Measurements from ENCODE around the gene SLC12A8. TPM values are rescaled to one million over a fixed set of nuclear protein-coding genes. Genes with fewer than 3 reads are reported as not detected.

The SLC12A8 gene
- total and polyA plus RNA-seq, 12 donors: 1.0 to 5.9 (median 1.8) TPM

GRCh38 chr3:125107861-125108567, 104.5 kb downstream of the SLC12A8 start:
- 67 to 72% (median 69%) methylated on average over 9 to 13 of the region's 13 CpGs for WGBS, 4 donors
- Histone ChIP-seq H3K27me3 (no peaks in the 10 kb centered on the region), H3K4me3 (no peak overlapping the region), H3K9me3 (replicated peaks in 1 of 3) (no peaks in the 10 kb centered on the region), H3K27ac (peak overlapping the region in 1 of 5 donors; percentile 57), H3K4me1 (replicated peaks in 1 of 2) (no peaks in the 10 kb centered on the region), H3K36me3 (replicated peaks in 1 of 2) (no peaks in the 10 kb centered on the region)
- no peak for TF ChIP-seq POLR2A (IDR thresholded peaks at IDR 0.05)
- no peak for TF ChIP-seq CTCF (IDR thresholded peaks at IDR 0.05)
- intact Hi-C loops (cut with DNase I): no loop called here
- no peak for DNase-seq

DNA sequence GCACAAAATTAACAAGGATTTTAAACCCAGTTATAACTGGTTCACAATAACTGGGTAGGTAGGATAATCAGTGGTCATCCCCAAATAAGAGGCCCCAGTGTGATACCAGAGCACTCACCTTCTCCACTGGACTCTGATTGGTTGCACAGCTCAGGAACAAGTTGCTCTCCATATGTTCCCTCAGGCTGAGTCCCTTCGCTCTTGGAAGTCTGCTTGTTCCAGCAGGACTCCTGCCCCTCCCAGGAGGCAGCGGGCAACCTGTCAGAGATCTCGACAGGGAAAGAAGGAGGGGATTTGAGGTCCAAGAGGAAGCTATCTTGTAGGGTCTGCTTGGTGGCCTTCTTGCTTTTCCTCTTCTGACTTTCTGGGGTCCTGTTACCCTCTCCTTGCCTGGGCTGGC, 105.2 kb downstream of the SLC12A8 start:
- Histone ChIP-seq H3K27me3 (no peaks in the 10 kb centered on the region), H3K4me3 (no peak overlapping the region), H3K27ac (peak overlapping the region in 1 of 5 donors; percentile 57), H3K9me3 (replicated peaks in 1 of 3) (no peaks in the 10 kb centered on the region), H3K36me3 (replicated peaks in 1 of 2) (no peaks in the 10 kb centered on the region), H3K4me1 (replicated peaks in 1 of 2) (no peaks in the 10 kb centered on the region)
- no peak for DNase-seq
- no peak for TF ChIP-seq POLR2A (IDR thresholded peaks at IDR 0.05)
- TF ChIP-seq CTCF (IDR thresholded peaks at IDR 0.05): no peak
- intact Hi-C loops (cut with DNase I): no loop called here
- 93 to 100% (median 94%) methylated on average over 3 of the region's 3 CpGs for WGBS, 4 donors

GRCh38 chr3:125105116-125105515, 107.4 kb downstream of the SLC12A8 start:
- H3K9me3 ChIP-seq (replicated peaks in 1 of 3): no peaks in the 10 kb centered on the region
- TF ChIP-seq POLR2A (IDR thresholded peaks at IDR 0.05) (no peak), CTCF (IDR thresholded peaks at IDR 0.05) (no peak)
- H3K27ac ChIP-seq: no peak overlapping the region
- no peak for DNase-seq
- H3K36me3 ChIP-seq (replicated peaks in 1 of 2): no peaks in the 10 kb centered on the region
- no peaks in the 10 kb centered on the region for H3K4me1 ChIP-seq (replicated peaks in 1 of 2)
- no peaks in the 10 kb centered on the region for H3K27me3 ChIP-seq
- intact Hi-C loops (cut with DNase I): no loop called here
- WGBS, 4 donors: 46 to 66% (median 50%) methylated on average over 1 of the region's 1 CpG
- no peak overlapping the region for H3K4me3 ChIP-seq

DNA sequence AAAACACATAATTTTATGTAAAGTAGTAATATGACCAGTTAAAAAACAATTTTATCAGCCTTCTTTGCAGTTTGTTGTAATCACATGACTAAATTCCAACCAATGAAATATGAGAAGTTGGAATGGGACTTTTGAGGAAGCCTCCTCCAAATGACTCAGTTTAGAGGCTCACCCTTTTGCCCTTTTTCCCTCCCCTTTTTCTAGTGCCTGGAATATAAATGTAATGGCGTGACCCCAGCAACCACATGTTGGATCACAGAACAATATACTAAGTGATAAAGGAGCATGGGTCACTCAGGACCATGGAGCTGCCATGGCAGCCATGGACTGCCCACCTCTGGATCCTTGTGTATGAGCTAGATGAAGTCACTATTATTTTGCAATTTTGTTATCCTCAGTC, 107.9 kb downstream of the SLC12A8 start:
- WGBS, 4 donors: 88 to 100% (median 92%) methylated on average over 1 of the region's 1 CpG
- Histone ChIP-seq H3K9me3 (replicated peaks in 1 of 3) (no peaks in the 10 kb centered on the region), H3K36me3 (replicated peaks in 1 of 2) (no peaks in the 10 kb centered on the region), H3K4me3 (no peak overlapping the region), H3K27ac (no peak overlapping the region), H3K4me1 (replicated peaks in 1 of 2) (no peaks in the 10 kb centered on the region), H3K27me3 (no peaks in the 10 kb centered on the region)
- TF ChIP-seq CTCF (IDR thresholded peaks at IDR 0.05) (no peak), POLR2A (IDR thresholded peaks at IDR 0.05) (no peak)
- intact Hi-C loops (cut with DNase I): no loop called here
- DNase-seq: no peak

All from adrenal gland (tissue), 12 donors.